ENCODE data around the gene SBNO1. TPM values are rescaled to one million over a fixed set of nuclear protein-coding genes. Genes with fewer than 3 reads are reported as not detected.

SBNO1 gene
- total and polyA plus RNA-seq, 4 donors, result 4.7 to 28.5 (median 15.3) TPM

GRCh38 chr12:123384994-123385376 is 20.3 kb upstream of the SBNO1 start:
- H3K9ac ChIP-seq (ENCODE audit: insufficient read depth in 1 of 2, low read length in 2 of 2), result peak overlapping the region in 1 of 2 donors; percentile 51
- DNase-seq, result no peak
- H3K4me3 ChIP-seq, result no peak overlapping the region
- no peaks in the 10 kb centered on the region for H3K27me3 ChIP-seq (ENCODE audit: control insufficient read depth in 3 of 3, insufficient read depth in 3 of 3, low read length in 2 of 3)
- TF ChIP-seq CTCF (IDR thresholded peaks at IDR 0.05; ENCODE audit: control extremely low read depth, extremely low read depth), result no peak
- no peaks in the 10 kb centered on the region for H3K36me3 ChIP-seq (ENCODE audit: control insufficient read depth in 4 of 4, insufficient read depth in 4 of 4, low read length in 4 of 4)
- ATAC-seq (ENCODE audit: insufficient read depth, low FRiP score), result no peak
- H3K4me1 ChIP-seq (ENCODE audit: control insufficient read depth in 5 of 5, insufficient read depth in 5 of 5, low read length in 5 of 5), result peaks cover 0 to 24% (median 9%) of the 10 kb centered on the region in 5 donors
- WGBS, 2 donors, result 12 to 26% methylated on average over 1 of the region's 1 CpG
- H3K9me3 ChIP-seq (ENCODE audit: control insufficient read depth in 4 of 4, insufficient read depth in 3 of 4, low read length in 3 of 4), result no peaks in the 10 kb centered on the region
- peak overlapping the region in 1 of 2 donors; percentile 83 for H3K27ac ChIP-seq (ENCODE audit: low read depth in 1 of 2, low read length in 1 of 2)

- Histone ChIP-seq H3K27ac (ENCODE audit: low read depth in 1 of 2, low read length in 1 of 2) (peak overlapping the region; percentile 63 to 83), H3K27me3 (ENCODE audit: control insufficient read depth in 3 of 3, insufficient read depth in 3 of 3, low read length in 2 of 3) (no peaks in the 10 kb centered on the region), H3K9ac (ENCODE audit: insufficient read depth in 1 of 2, low read length in 2 of 2) (peak overlapping the region in 1 of 2 donors; percentile 51), H3K4me1 (ENCODE audit: control insufficient read depth in 5 of 5, insufficient read depth in 5 of 5, low read length in 5 of 5) (peaks cover 0 to 19% (median 9%) of the 10 kb centered on the region in 5 donors), H3K4me3 (peak overlapping the region; percentile 72), H3K9me3 (ENCODE audit: control insufficient read depth in 4 of 4, insufficient read depth in 3 of 4, low read length in 3 of 4) (no peaks in the 10 kb centered on the region), H3K36me3 (ENCODE audit: control insufficient read depth in 4 of 4, insufficient read depth in 4 of 4, low read length in 4 of 4) (no peaks in the 10 kb centered on the region)
- peak in 2 of 3 donors; percentile 16 to 22 for DNase-seq
- no peak for ATAC-seq (ENCODE audit: insufficient read depth, low FRiP score)
- no peak for TF ChIP-seq CTCF (IDR thresholded peaks at IDR 0.05; ENCODE audit: control extremely low read depth, extremely low read depth)
- 2 to 3% methylated on average over 36 to 41 of the region's 41 CpGs for WGBS, 2 donors
Measured at GRCh38 chr12:123384318-123384993, 19.8 kb upstream of the SBNO1 start.

GRCh38 chr12:123382684-123383083 is 18.0 kb upstream of the SBNO1 start:
- 94 to 98% methylated on average over 14 of the region's 14 CpGs for WGBS, 2 donors
- no peak for TF ChIP-seq CTCF (IDR thresholded peaks at IDR 0.05; ENCODE audit: control extremely low read depth, extremely low read depth)
- Histone ChIP-seq H3K4me1 (ENCODE audit: control insufficient read depth in 5 of 5, insufficient read depth in 5 of 5, low read length in 5 of 5) (peaks cover 0 to 12% (median 2%) of the 10 kb centered on the region in 5 donors), H3K9me3 (ENCODE audit: control insufficient read depth in 4 of 4, insufficient read depth in 3 of 4, low read length in 3 of 4) (no peaks in the 10 kb centered on the region), H3K27ac (ENCODE audit: low read depth in 1 of 2, low read length in 1 of 2) (no peak overlapping the region), H3K36me3 (ENCODE audit: control insufficient read depth in 4 of 4, insufficient read depth in 4 of 4, low read length in 4 of 4) (no peaks in the 10 kb centered on the region), H3K27me3 (ENCODE audit: control insufficient read depth in 3 of 3, insufficient read depth in 3 of 3, low read length in 2 of 3) (no peaks in the 10 kb centered on the region), H3K9ac (ENCODE audit: insufficient read depth in 1 of 2, low read length in 2 of 2) (no peak overlapping the region), H3K4me3 (no peak overlapping the region)
- ATAC-seq (ENCODE audit: insufficient read depth, low FRiP score) (no peak), DNase-seq (no peak)
